DOHH2 (cell line): ENCODE results near the gene PRDM11.

Source experiments
- H3F3A ChIP-seq: fragments of 200-600 bp; sonication (generic), shearing (Covaris generic); 2 replicates; pipeline ENCODE4 v1.6.0; 2016; ENCODE audit warnings: antibody characterized with exemption, mild to moderate bottlenecking; ENCODE audit not compliant: control insufficient read depth, insufficient read depth
- H3K27ac ChIP-seq: fragments of 200-600 bp; sonication (generic); 2 replicates; pipeline ENCODE4 v1.5.1; 2014; ENCODE audit warnings: low read depth, mild to moderate bottlenecking, low read length, moderate library complexity
- H3K27me3 ChIP-seq: fragments of 200-600 bp; sonication (generic); 2 replicates; pipeline ENCODE4 v1.6.1; 2014; ENCODE audit warnings: mild to moderate bottlenecking, low read length, mixed read lengths; ENCODE audit not compliant: control insufficient read depth
- H3K36me3 ChIP-seq: fragments of 200-600 bp; sonication (generic); 2 replicates; pipeline ENCODE4 v1.6.1; 2014; ENCODE audit warnings: mild to moderate bottlenecking, low read length, moderate library complexity, mixed read lengths; ENCODE audit not compliant: control insufficient read depth
- H3K4me1 ChIP-seq: fragments of 200-600 bp; sonication (generic); 2 replicates; pipeline ENCODE4 v1.6.1; 2014; ENCODE audit warnings: mild to moderate bottlenecking, low read length, mixed read lengths; ENCODE audit not compliant: control insufficient read depth
- H3K4me2 ChIP-seq: fragments of 200-600 bp; sonication (generic); 2 replicates; pipeline ENCODE4 v1.6.0; 2014; ENCODE audit warnings: mild to moderate bottlenecking, low read length, moderate library complexity
- H3K4me3 ChIP-seq: fragments of 200-600 bp; sonication (generic); 2 replicates; pipeline ENCODE4 v1.5.1; 2014; ENCODE audit warnings: mild to moderate bottlenecking, low read length, mixed read lengths
- H3K79me2 ChIP-seq: fragments of 200-600 bp; sonication (generic); 2 replicates; pipeline ENCODE4 v1.6.1; 2014; ENCODE audit warnings: mild to moderate bottlenecking, low read length, mixed read lengths; ENCODE audit not compliant: control insufficient read depth
- H3K9me2 ChIP-seq: fragments of 200-600 bp; sonication (generic); replicated peaks from 2 replicates; pipeline ENCODE4 v1.6.1; 2014; ENCODE audit warnings: mild to moderate bottlenecking, low read length, mixed read lengths; ENCODE audit not compliant: control insufficient read depth
- H3K9me3 ChIP-seq: fragments of 200-600 bp; sonication (generic); 2 replicates; pipeline ENCODE4 v1.6.1; 2014; ENCODE audit warnings: antibody characterized with exemption, low read length, mixed read lengths; ENCODE audit not compliant: control insufficient read depth, insufficient read depth
- H4K20me1 ChIP-seq: fragments of 200-600 bp; sonication (generic); 2 replicates; pipeline ENCODE4 v1.6.0; 2014; ENCODE audit warnings: low read depth, mild to moderate bottlenecking, antibody characterized with exemption, low read length, moderate library complexity; ENCODE audit not compliant: control insufficient read depth, insufficient read depth
- EZH2phosphoT487 ChIP-seq: fragments of 200-600 bp; sonication (generic); IDR thresholded peaks from 2 replicates; pipeline ENCODE4 v1.6.1; 2017; ENCODE audit warnings: borderline replicate concordance, mild to moderate bottlenecking, antibody characterized with exemption, low read length, moderate library complexity, mixed read lengths
- TF ChIP-seq, protein P1 (sequence below): fragments of 200-600 bp; sonication (generic); IDR thresholded peaks from one replicate; pipeline ENCODE4 v1.5.1; 2014; ENCODE audit warnings: antibody characterized with exemption, mild to moderate bottlenecking, low read depth, low read length; ENCODE audit not compliant: poor library complexity, severe bottlenecking

The PRDM11 gene

DNA sequence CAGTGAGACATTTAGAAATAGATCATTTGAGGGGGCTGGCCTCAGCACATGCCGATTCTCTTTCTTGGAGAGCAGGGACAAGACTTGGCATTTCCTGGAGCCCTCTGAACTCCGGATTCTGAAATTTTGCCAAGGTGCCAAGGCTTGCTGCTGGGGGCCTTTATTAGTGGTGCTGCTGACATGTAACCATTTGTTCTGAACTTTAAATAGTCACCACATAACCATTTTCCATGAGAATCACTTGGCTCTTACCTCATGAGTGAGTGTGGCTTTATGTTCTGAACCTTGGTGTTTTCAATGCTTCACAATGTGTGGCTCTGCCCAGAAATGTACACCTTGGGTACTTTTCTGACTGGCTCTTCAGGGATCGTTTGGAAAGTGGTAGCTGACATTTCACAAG lies 106.4 kb downstream of the PRDM11 start:
- Histone ChIP-seq H3K9me3 (no peaks in the 10 kb centered on the region), H3K4me2 (no peak overlapping the region), H3K79me2 (no peaks in the 10 kb centered on the region), H3K27me3 (peaks cover 6% of the 10 kb centered on the region; the same call in 1 of the 2 replicates), H3K4me1 (peaks cover 20% of the 10 kb centered on the region), H3K36me3 (no peaks in the 10 kb centered on the region), H3K4me3 (no peak overlapping the region), H3K27ac (no peak overlapping the region), H3F3A (no peaks in the 10 kb centered on the region), H4K20me1 (no peaks in the 10 kb centered on the region), H3K9me2 (no peaks in the 10 kb centered on the region)
- TF ChIP-seq, protein P1, sequence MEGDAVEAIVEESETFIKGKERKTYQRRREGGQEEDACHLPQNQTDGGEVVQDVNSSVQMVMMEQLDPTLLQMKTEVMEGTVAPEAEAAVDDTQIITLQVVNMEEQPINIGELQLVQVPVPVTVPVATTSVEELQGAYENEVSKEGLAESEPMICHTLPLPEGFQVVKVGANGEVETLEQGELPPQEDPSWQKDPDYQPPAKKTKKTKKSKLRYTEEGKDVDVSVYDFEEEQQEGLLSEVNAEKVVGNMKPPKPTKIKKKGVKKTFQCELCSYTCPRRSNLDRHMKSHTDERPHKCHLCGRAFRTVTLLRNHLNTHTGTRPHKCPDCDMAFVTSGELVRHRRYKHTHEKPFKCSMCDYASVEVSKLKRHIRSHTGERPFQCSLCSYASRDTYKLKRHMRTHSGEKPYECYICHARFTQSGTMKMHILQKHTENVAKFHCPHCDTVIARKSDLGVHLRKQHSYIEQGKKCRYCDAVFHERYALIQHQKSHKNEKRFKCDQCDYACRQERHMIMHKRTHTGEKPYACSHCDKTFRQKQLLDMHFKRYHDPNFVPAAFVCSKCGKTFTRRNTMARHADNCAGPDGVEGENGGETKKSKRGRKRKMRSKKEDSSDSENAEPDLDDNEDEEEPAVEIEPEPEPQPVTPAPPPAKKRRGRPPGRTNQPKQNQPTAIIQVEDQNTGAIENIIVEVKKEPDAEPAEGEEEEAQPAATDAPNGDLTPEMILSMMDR = no peak
- no peak for TF ChIP-seq EZH2phosphoT487

DNA sequence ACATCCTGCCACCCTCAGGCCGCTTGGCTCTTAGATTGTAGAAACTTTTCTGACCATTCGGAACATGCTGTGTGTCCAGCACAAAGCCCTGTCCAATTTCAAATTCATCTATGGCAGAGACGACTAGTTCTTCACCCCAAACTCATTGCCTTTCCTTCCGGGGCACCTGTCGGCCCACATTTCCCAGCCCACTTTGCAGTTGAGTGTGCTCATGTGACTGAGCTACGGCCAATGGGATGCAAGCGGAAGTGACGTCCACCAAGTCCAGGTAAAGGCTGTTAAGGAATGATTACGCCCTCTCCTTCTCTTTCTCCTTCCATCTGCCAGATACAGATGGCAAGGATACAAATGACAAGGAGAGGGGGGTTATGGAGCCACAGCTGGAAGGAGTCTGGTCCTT lies 107.2 kb downstream of the PRDM11 start:
- Histone ChIP-seq H3K9me3 (no peaks in the 10 kb centered on the region), H4K20me1 (no peaks in the 10 kb centered on the region), H3K79me2 (no peaks in the 10 kb centered on the region), H3K4me1 (peaks cover 13% of the 10 kb centered on the region), H3K4me3 (no peak overlapping the region), H3K4me2 (no peak overlapping the region), H3K9me2 (no peaks in the 10 kb centered on the region), H3F3A (no peaks in the 10 kb centered on the region), H3K36me3 (no peaks in the 10 kb centered on the region), H3K27ac (no peak overlapping the region), H3K27me3 (peaks cover 9% of the 10 kb centered on the region; the same call in 1 of the 2 replicates)
- no peak for TF ChIP-seq EZH2phosphoT487
- TF ChIP-seq, protein P1 = no peak

DNA sequence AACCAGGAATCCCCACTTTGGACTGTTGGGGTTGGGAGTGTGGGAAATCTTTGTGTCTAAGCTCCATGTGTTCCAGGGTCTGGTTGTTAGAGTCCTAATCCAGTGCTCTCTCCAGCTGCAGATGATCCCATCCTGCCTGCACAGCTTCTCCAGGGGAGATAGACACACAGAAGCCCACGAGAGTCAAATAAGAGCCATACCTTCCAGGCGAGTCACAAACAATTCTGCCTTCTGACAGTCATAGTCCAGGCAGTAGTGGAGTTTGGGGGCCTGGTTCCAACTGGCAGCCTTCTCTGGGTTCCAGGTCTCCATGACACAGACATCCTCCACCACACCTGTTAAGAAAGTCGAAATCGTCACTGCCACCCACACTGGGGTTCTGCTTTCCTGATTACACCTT lies 107.6 kb downstream of the PRDM11 start:
- H4K20me1 ChIP-seq = no peaks in the 10 kb centered on the region
- H3K4me1 ChIP-seq = peaks cover 10% of the 10 kb centered on the region
- no peak for TF ChIP-seq EZH2phosphoT487
- TF ChIP-seq, protein P1 = no peak
- H3K4me3 ChIP-seq = no peak overlapping the region
- no peak overlapping the region for H3K4me2 ChIP-seq
- H3K9me2 ChIP-seq = no peaks in the 10 kb centered on the region
- H3K79me2 ChIP-seq = no peaks in the 10 kb centered on the region
- peaks cover 9% of the 10 kb centered on the region for H3K27me3 ChIP-seq
- H3K27ac ChIP-seq = no peak overlapping the region
- H3F3A ChIP-seq = no peaks in the 10 kb centered on the region
- H3K9me3 ChIP-seq = no peaks in the 10 kb centered on the region
- H3K36me3 ChIP-seq = no peaks in the 10 kb centered on the region

DNA sequence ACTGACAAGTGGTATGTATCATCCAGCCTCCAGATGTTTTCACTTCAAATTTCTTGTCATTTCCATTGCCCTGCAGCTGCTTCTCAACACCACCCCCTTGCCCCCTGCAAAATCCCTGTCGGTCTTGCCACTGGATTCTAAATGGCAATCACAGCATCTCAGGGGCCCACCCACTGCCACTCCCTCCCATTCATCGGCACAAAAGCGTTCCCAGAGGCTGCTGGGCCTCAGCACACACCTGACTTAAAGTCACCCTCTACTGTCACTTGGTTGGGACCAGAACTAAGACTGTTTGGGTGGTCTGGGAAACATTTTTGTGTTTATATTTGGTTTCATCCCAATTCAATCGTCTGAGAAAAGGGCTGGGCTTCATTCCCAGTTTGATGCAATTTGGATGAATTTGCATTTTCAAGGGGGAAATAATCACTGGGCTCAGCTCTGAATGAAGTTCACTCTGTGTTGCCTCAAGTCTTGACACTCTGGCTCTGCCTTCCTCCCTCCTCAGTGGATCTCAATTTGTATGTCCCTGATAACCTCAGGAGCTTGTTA lies 112.6 kb downstream of the PRDM11 start:
- no peaks in the 10 kb centered on the region for H3K9me3 ChIP-seq
- no peaks in the 10 kb centered on the region for H3K9me2 ChIP-seq
- no peaks in the 10 kb centered on the region for H3K4me1 ChIP-seq
- no peak overlapping the region for H3K4me2 ChIP-seq
- no peaks in the 10 kb centered on the region for H3K79me2 ChIP-seq
- peaks cover 20% of the 10 kb centered on the region for H3K27me3 ChIP-seq
- no peaks in the 10 kb centered on the region for H3K36me3 ChIP-seq
- H3K27ac ChIP-seq = no peak overlapping the region
- TF ChIP-seq, protein P1 = no peak
- TF ChIP-seq EZH2phosphoT487 = no peak
- no peaks in the 10 kb centered on the region for H4K20me1 ChIP-seq
- H3K4me3 ChIP-seq = no peak overlapping the region
- no peaks in the 10 kb centered on the region for H3F3A ChIP-seq
